ENCODE measurements around the gene ERC1. TPM values are rescaled to one million over a fixed set of nuclear protein-coding genes. Genes with fewer than 3 reads are reported as not detected.

Gene ERC1
- total RNA-seq, 2 experiments from 2014 or later, result 21.7 to 27.0 TPM

DNA sequence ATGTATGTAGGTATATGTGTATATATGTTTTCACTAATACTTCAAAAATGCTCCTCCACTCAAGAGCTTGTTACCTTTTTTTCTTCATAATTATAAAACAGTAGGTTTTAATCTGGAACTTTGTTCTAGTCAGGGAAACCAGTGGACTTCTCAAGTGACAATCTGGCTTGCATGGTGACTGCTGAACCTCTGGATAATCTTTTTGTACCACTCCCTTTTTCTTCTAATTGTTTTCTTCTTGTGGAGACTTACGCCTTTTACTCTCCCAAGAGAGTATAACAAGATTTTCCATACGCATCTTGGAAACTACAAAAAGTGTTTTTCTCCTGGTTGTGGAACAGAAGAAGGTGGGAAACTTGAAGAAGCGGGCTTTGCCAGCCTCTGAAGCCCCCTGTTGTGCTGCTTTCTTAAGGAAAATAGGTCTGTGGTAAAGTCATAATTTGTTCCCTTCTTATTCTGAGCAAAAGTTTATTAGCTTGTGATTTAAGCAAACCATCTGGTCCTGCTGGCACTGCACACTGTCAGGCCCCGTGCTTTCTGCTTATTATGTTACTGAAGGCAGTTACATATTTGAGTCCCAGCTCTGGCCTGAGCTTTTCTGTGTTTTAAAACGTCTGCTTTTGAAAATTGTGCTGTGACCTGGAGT, 291.8 kb downstream of the ERC1 start:
- no peak for ATAC-seq
- POLR2A ChIA-PET, result interaction anchor here (0.7 kb wide), 1 partner anchor 26 kb away, joined by 3 read pairs; no protein-coding TSS in a partner anchor
- Mint-ChIP-seq H3K4me3 (no peak overlapping the region), H3K36me3 (ENCODE audit: low read depth) (peaks cover 3% of the 10 kb centered on the region), H3K9me3 (no peaks in the 10 kb centered on the region), H3K4me1 (ENCODE audit: low read depth) (peaks cover 12% of the 10 kb centered on the region), H3K27ac (no peak overlapping the region), H3K27me3 (no peaks in the 10 kb centered on the region)
- no peak for DNase-seq
- TF ChIP-seq, protein P1, sequence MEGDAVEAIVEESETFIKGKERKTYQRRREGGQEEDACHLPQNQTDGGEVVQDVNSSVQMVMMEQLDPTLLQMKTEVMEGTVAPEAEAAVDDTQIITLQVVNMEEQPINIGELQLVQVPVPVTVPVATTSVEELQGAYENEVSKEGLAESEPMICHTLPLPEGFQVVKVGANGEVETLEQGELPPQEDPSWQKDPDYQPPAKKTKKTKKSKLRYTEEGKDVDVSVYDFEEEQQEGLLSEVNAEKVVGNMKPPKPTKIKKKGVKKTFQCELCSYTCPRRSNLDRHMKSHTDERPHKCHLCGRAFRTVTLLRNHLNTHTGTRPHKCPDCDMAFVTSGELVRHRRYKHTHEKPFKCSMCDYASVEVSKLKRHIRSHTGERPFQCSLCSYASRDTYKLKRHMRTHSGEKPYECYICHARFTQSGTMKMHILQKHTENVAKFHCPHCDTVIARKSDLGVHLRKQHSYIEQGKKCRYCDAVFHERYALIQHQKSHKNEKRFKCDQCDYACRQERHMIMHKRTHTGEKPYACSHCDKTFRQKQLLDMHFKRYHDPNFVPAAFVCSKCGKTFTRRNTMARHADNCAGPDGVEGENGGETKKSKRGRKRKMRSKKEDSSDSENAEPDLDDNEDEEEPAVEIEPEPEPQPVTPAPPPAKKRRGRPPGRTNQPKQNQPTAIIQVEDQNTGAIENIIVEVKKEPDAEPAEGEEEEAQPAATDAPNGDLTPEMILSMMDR (IDR thresholded peaks at IDR 0.05), result no peak
- CTCF ChIA-PET, result interaction anchor here (0.7 kb wide), 1 partner anchor 165 kb away, joined by 3 read pairs; no protein-coding TSS in a partner anchor
- intact Hi-C loops (cut with micrococcal nuclease), result no loop called here

DNA sequence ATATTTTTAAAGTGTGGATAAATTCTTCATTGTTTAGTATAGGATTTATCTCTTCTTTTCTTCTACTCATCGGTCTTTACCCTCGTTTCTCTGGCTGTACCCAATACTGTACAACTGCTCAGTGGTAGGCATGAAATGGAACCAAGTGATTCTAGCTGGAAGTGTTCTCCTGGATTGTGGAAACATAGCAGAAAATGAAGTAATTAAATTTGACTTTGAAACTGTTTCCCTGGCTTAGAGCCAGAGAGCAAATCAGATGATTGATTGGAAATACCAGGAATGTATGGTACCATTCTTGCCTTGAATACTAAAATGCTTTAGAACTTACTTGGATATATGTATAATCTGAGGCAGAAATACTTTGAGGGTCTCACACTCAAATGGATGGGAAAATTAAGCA, 292.3 kb downstream of the ERC1 start:
- no peaks in the 10 kb centered on the region for H3K9me3 Mint-ChIP-seq
- H3K27ac Mint-ChIP-seq, result no peak overlapping the region
- ATAC-seq (no peak), DNase-seq (no peak)
- intact Hi-C loops (cut with micrococcal nuclease), result no loop called here
- ChIA-PET CTCF (interaction anchor here (0.7 kb wide), 1 partner anchor 166 kb away, joined by 3 read pairs; no protein-coding TSS in a partner anchor), POLR2A (interaction anchor here (0.5 kb wide), 1 partner anchor 87 kb away, joined by 3 read pairs; no protein-coding TSS in a partner anchor)
- TF ChIP-seq, protein P1 (IDR thresholded peaks at IDR 0.05), result no peak
- H3K27me3 Mint-ChIP-seq, result no peaks in the 10 kb centered on the region
- no peak overlapping the region for H3K4me3 Mint-ChIP-seq
- peaks cover 7% of the 10 kb centered on the region for H3K4me1 Mint-ChIP-seq (ENCODE audit: low read depth)
- no peaks in the 10 kb centered on the region for H3K36me3 Mint-ChIP-seq (ENCODE audit: low read depth)

DNA sequence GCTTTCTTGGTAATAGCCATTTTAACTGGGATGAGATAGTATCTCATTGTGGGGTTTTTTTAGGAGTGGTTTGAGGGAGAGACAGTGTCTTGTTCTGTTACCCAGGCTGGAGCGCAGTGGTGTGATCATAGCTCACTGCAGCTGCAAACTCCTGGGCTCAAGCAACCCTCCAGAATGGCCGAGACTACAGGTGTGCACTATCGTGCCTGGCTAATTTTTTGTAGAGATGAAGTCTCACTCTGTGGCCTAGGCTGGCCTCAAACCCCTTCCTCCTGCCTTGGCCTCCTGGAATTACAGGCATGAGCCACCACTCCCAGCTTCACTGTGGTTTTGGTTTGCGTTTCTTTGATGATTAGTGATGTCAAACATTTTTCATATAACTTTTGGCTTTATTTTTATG, 293.6 kb downstream of the ERC1 start:
- peaks cover 2% of the 10 kb centered on the region for H3K4me1 Mint-ChIP-seq (ENCODE audit: low read depth)
- ChIA-PET POLR2A (interaction anchor here (0.7 kb wide), 1 partner anchor 34 kb away, joined by 3 read pairs; no protein-coding TSS in a partner anchor), CTCF (interaction anchor here (1.0 to 1.1 kb wide), 2 partner anchors 11 to 299 kb away, joined by 3 read pairs; no protein-coding TSS in a partner anchor)
- no peaks in the 10 kb centered on the region for H3K36me3 Mint-ChIP-seq (ENCODE audit: low read depth)
- no peak overlapping the region for H3K4me3 Mint-ChIP-seq
- intact Hi-C loops (cut with micrococcal nuclease), result no loop called here
- TF ChIP-seq, protein P1 (IDR thresholded peaks at IDR 0.05), result no peak
- H3K27ac Mint-ChIP-seq, result no peak overlapping the region
- H3K27me3 Mint-ChIP-seq, result no peaks in the 10 kb centered on the region
- no peaks in the 10 kb centered on the region for H3K9me3 Mint-ChIP-seq
- ATAC-seq (no peak), DNase-seq (no peak)

DNA sequence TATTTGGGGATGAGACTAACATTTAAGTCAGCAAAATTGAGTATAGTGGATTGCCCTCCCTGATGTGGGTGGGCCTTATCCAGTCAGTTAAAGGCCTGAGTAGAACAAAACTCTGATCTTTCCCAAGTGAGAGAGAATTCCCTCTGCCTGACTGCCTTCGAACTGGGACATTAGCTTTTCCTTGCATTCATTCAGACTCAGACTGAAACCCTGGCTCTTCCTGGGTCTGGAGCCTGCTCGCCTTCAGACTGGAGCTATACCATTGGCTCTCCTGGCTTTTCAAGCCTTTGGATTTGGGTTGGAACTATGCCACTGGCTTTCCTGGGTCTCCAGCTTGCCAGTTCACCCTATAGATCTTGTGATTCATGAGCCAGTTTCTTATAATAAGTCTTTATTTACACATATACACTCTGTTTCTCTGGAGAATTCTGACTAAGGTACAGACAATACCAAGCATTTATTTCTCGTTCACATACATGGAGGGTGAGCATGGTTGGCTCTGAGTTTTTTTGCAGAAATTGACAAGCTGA, 296.5 kb downstream of the ERC1 start:
- no peaks in the 10 kb centered on the region for H3K27me3 Mint-ChIP-seq
- DNase-seq, result no peak
- no peak overlapping the region for H3K27ac Mint-ChIP-seq
- peaks cover 2% of the 10 kb centered on the region for H3K4me1 Mint-ChIP-seq (ENCODE audit: low read depth)
- no peaks in the 10 kb centered on the region for H3K9me3 Mint-ChIP-seq
- intact Hi-C loops (cut with micrococcal nuclease), result no loop called here
- ChIA-PET CTCF (no interaction called here), POLR2A (no interaction called here)
- TF ChIP-seq, protein P1 (IDR thresholded peaks at IDR 0.05), result no peak
- ATAC-seq, result no peak
- H3K36me3 Mint-ChIP-seq (ENCODE audit: low read depth), result peaks cover 2% of the 10 kb centered on the region
- no peak overlapping the region for H3K4me3 Mint-ChIP-seq

DNA sequence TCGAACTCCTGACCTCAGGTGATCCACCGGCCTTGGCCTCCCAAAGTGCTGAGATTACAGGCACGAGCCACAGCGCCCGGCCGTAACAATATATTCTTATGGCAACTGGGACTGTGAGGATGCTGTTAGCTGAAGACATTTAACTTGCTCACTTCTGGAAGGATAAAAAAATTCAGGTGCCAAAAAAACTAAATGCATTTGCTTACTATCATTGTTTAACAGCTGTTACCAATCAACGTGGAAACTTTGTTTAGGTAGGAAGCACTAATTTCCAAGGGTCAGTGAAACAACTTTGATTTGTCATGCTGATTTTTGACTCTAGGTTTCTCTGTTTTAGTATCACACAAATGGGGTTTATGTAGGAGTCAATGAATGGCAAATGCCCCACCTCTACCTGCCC, 297.3 kb downstream of the ERC1 start:
- ChIA-PET CTCF (no interaction called here), POLR2A (no interaction called here)
- TF ChIP-seq, protein P1 (IDR thresholded peaks at IDR 0.05), result no peak
- DNase-seq (no peak), ATAC-seq (no peak)
- H3K27ac Mint-ChIP-seq, result no peak overlapping the region
- no peak overlapping the region for H3K4me3 Mint-ChIP-seq
- intact Hi-C loops (cut with micrococcal nuclease), result no loop called here
- H3K27me3 Mint-ChIP-seq, result no peaks in the 10 kb centered on the region
- H3K36me3 Mint-ChIP-seq (ENCODE audit: low read depth), result peaks cover 2% of the 10 kb centered on the region
- H3K9me3 Mint-ChIP-seq, result no peaks in the 10 kb centered on the region
- peaks cover 2% of the 10 kb centered on the region for H3K4me1 Mint-ChIP-seq (ENCODE audit: low read depth)

Data from activated CD8-positive, alpha-beta T cell treated with anti-CD3 and anti-CD28 coated beads for 36 hours (primary cell).